ENCODE data around the gene SERPINE2. TPM values are rescaled to one million over a fixed set of nuclear protein-coding genes. Genes with fewer than 3 reads are reported as not detected.

SERPINE2 gene
- total RNA-seq, 1 donor from 2014 or later, result 95.3 TPM

DNA sequence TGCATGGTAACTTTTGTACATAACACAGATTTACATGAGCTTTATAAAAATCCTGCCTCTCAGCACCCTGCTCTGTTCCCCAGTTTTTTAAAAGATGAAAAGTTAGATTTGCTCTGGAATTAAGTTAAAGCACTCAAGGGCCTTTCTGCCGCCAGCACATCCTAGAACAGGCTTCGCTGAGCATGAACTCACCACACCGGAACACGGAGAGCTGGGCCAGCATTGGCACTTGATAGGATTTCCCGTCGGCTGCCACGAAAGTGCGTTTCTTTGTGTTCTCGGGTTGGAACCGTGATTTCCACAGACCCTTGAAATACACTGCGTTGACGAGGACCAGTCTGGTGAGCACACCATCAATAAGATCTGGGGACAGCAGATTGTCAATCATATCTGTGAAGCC, 47.5 kb downstream of the SERPINE2 start:
- Histone ChIP-seq H3K36me3 (ENCODE audit: control insufficient read depth, insufficient read depth, low read length) (peaks cover 2% of the 10 kb centered on the region), H3K27me3 (ENCODE audit: control insufficient read depth, insufficient read depth, low read length) (no peaks in the 10 kb centered on the region), H3K4me3 (ENCODE audit: low read depth, low read length) (no peak overlapping the region)
- FAIRE-seq (no peak), DNase-seq (ENCODE audit: low read depth) (no peak)
- TF ChIP-seq CTCF (IDR thresholded peaks at IDR 0.05; ENCODE audit: insufficient read depth, low read length, severe bottlenecking), result no peak

GRCh38 chr2:223989856-223990232, 49.2 kb downstream of the SERPINE2 start:
- Histone ChIP-seq H3K4me3 (ENCODE audit: low read depth, low read length) (no peak overlapping the region), H3K27me3 (ENCODE audit: control insufficient read depth, insufficient read depth, low read length) (no peaks in the 10 kb centered on the region), H3K36me3 (ENCODE audit: control insufficient read depth, insufficient read depth, low read length) (no peaks in the 10 kb centered on the region)
- FAIRE-seq (no peak), DNase-seq (ENCODE audit: low read depth) (no peak)
- TF ChIP-seq CTCF (IDR thresholded peaks at IDR 0.05; ENCODE audit: insufficient read depth, low read length, severe bottlenecking), result no peak

DNA sequence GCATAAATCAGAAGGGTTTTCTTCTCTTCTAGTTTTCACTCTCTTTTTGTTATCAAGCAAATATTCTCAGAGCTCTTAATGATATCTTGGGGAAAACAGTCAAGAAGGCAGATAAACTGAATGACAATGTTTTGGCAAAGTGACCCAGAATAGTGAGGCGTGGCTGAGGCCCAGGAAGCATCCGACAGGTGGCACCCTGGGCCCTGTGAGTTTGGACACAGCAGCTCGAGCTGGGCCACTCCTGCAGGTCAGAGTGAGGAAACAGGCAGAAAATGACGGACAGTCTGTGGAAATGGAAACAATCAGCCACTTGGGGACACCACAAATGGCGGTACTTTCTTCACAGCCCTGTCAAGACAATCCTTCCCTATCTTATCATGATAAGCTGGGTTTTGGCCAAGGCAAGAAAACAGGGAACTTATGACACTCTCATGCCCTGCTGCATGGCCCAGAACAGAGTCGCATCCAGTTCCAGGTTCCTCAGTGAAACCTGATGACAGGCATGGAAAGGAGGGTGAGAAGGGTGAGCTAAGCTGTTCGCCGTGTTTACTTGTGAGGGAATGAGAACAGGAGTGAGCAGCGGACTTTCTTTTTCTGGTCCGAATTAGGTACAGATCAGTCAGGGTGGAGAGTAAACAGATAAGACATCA, 49.8 kb downstream of the SERPINE2 start:
- Histone ChIP-seq H3K36me3 (ENCODE audit: control insufficient read depth, insufficient read depth, low read length) (no peaks in the 10 kb centered on the region), H3K4me3 (ENCODE audit: low read depth, low read length) (no peak overlapping the region), H3K27me3 (ENCODE audit: control insufficient read depth, insufficient read depth, low read length) (no peaks in the 10 kb centered on the region)
- DNase-seq (ENCODE audit: low read depth), result no peak
- FAIRE-seq, result no peak
- peak; percentile 41 for TF ChIP-seq CTCF (IDR thresholded peaks at IDR 0.05; ENCODE audit: insufficient read depth, low read length, severe bottlenecking)

DNA sequence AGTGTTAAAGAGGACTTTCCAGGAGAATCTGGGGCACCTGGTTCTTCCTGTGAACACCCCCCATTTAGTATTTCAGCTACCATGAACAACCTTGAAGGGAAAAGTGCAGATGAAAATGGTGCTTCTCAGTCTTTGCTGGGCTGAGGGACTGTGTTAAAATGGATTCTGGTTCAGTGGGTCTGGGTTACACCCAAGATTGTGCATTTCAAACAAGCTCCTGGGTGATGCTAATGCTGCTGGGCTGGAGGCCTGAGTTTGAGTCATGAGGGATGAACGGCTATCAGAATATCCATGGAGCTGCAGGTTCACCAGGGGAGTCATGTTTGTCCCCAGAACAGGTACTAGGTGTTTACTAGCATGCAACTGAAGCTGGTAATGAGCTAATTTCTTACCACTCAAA, 57.8 kb downstream of the SERPINE2 start:
- no peak for TF ChIP-seq CTCF (IDR thresholded peaks at IDR 0.05; ENCODE audit: insufficient read depth, low read length, severe bottlenecking)
- Histone ChIP-seq H3K36me3 (ENCODE audit: control insufficient read depth, insufficient read depth, low read length) (peaks cover 7% of the 10 kb centered on the region), H3K27me3 (ENCODE audit: control insufficient read depth, insufficient read depth, low read length) (no peaks in the 10 kb centered on the region), H3K4me3 (ENCODE audit: low read depth, low read length) (no peak overlapping the region)
- FAIRE-seq (no peak), DNase-seq (ENCODE audit: low read depth) (no peak)

GRCh38 chr2:223980803-223981202, 58.3 kb downstream of the SERPINE2 start:
- peak; percentile 72 for FAIRE-seq

More at GRCh38 chr2:223980803-223981202, 58.3 kb downstream of the SERPINE2 start:
- Histone ChIP-seq H3K4me3 (ENCODE audit: low read depth, low read length) (no peak overlapping the region), H3K36me3 (ENCODE audit: control insufficient read depth, insufficient read depth, low read length) (peaks cover 7% of the 10 kb centered on the region), H3K27me3 (ENCODE audit: control insufficient read depth, insufficient read depth, low read length) (no peaks in the 10 kb centered on the region)
- DNase-seq (ENCODE audit: low read depth), result no peak
- no peak for TF ChIP-seq CTCF (IDR thresholded peaks at IDR 0.05; ENCODE audit: insufficient read depth, low read length, severe bottlenecking)

Data from bronchial epithelial cell (primary cell).